GM12892 (cell line): ENCODE measurements around the gene TREML4.

ENCODE experiments used
- DNase-seq: peaks from one replicate; pipeline ENCODE4 v3.0.0; 2011; ENCODE audit not compliant: insufficient read length
- FAIRE-seq: peaks from 2 replicates; lab custom pipeline; 2011; peaks lifted over from hg19 to GRCh38; lab: Jason Lieb, UNC
- POLR2A ChIP-seq: IDR thresholded peaks from 2 replicates; pipeline ENCODE4 v1.6.1; 2011; ENCODE audit warnings: low read depth, low read length, control low read depth
- POLR2AphosphoS5 ChIP-seq: IDR thresholded peaks from 2 replicates; pipeline ENCODE4 v1.6.1; 2011; ENCODE audit warnings: low read depth, low read length, control low read depth
- TAF1 ChIP-seq: IDR thresholded peaks from 2 replicates; pipeline ENCODE4 v1.6.1; 2011; ENCODE audit warnings: low read depth, mild to moderate bottlenecking, control low read depth, low read length, borderline replicate concordance

TREML4 gene

GRCh38 chr6:41209547-41210320 lies 18.4 kb upstream of the TREML4 start:
- FAIRE-seq, result no peak
- no peak for DNase-seq
- no peak for TF ChIP-seq POLR2AphosphoS5
- no peak for TF ChIP-seq TAF1
- TF ChIP-seq POLR2A, result no peak

- FAIRE-seq, result no peak
These were observed 13.4 kb upstream of the TREML4 start for GRCh38 chr6:41214559-41215238.

GRCh38 chr6:41215777-41216176 lies 12.4 kb upstream of the TREML4 start:
- no peak for TF ChIP-seq POLR2AphosphoS5
- TF ChIP-seq POLR2A, result no peak
- TF ChIP-seq TAF1, result no peak
- DNase-seq, result no peak
- no peak for FAIRE-seq

More at GRCh38 chr6:41214559-41215238, 13.4 kb upstream of the TREML4 start:
- TF ChIP-seq POLR2AphosphoS5 (no peak), POLR2A (no peak), TAF1 (no peak)
- DNase-seq, result no peak

- FAIRE-seq, result peak; percentile 48
- no peak for DNase-seq
- TF ChIP-seq POLR2AphosphoS5, result no peak
- no peak for TF ChIP-seq POLR2A
- no peak for TF ChIP-seq TAF1
These were observed 11.5 kb upstream of the TREML4 start for GRCh38 chr6:41216616-41217015.

- no peak for TF ChIP-seq POLR2A
- DNase-seq (no peak), FAIRE-seq (no peak)
These were observed 6.1 kb upstream of the TREML4 start for GRCh38 chr6:41222045-41222444.

- no peak for FAIRE-seq
- no peak for TF ChIP-seq POLR2A
- no peak for TF ChIP-seq POLR2AphosphoS5
- no peak for TF ChIP-seq TAF1
- DNase-seq, result no peak
These were observed 5.6 kb upstream of the TREML4 start for GRCh38 chr6:41222513-41222912.

GRCh38 chr6:41224800-41225199 lies 3.3 kb upstream of the TREML4 start:
- TF ChIP-seq POLR2AphosphoS5 (no peak), TAF1 (no peak), POLR2A (no peak)
- DNase-seq (no peak), FAIRE-seq (no peak)

GRCh38 chr6:41226752-41227151 lies 1.4 kb upstream of the TREML4 start:
- no peak for TF ChIP-seq POLR2AphosphoS5
- TF ChIP-seq POLR2A, result no peak
- no peak for TF ChIP-seq TAF1
- DNase-seq (no peak), FAIRE-seq (no peak)

- FAIRE-seq, result no peak
- TF ChIP-seq POLR2A (no peak), POLR2AphosphoS5 (no peak), TAF1 (no peak)
These were observed 467 bp downstream of the TREML4 start for GRCh38 chr6:41228616-41229015.

GRCh38 chr6:41229721-41230120 lies 1.6 kb downstream of the TREML4 start:
- no peak for TF ChIP-seq POLR2A
- TF ChIP-seq TAF1, result no peak
- TF ChIP-seq POLR2AphosphoS5, result no peak
- DNase-seq, result no peak
- no peak for FAIRE-seq

More at GRCh38 chr6:41228616-41229015, 467 bp downstream of the TREML4 start:
- DNase-seq, result no peak

GRCh38 chr6:41231246-41231645 lies 3.1 kb downstream of the TREML4 start:
- FAIRE-seq (no peak), DNase-seq (no peak)
- TF ChIP-seq POLR2AphosphoS5 (no peak), POLR2A (no peak), TAF1 (no peak)

GRCh38 chr6:41232667-41233066 lies 4.5 kb downstream of the TREML4 start:
- FAIRE-seq, result no peak
- no peak for DNase-seq

More at GRCh38 chr6:41232667-41233066, 4.5 kb downstream of the TREML4 start:
- TF ChIP-seq POLR2A (no peak), TAF1 (no peak), POLR2AphosphoS5 (no peak)
